GM23338 (cell line): ENCODE results near the gene HYAL2.

Source experiments
- CTCF ChIP-seq, 2 experiments: fragments of 200-600 bp in 1 of 2; sonication (generic) in 1 of 2; conservative IDR thresholded peaks; 2 replicates each; pipeline versions ENCODE4 v1.5.1 to v1.6.1; 2016 to 2017; ENCODE audit warnings: antibody characterized with exemption in 2 of 2, low read depth in 2 of 2, mild to moderate bottlenecking in 2 of 2, moderate library complexity in 1 of 2
- ETS1 ChIP-seq: IDR thresholded peaks from 2 replicates; pipeline ENCODE4 v1.6.1; 2016; ENCODE audit warnings: antibody characterized with exemption
- JUNB ChIP-seq: IDR thresholded peaks from one replicate; pipeline ENCODE4 v1.6.1; 2016; ENCODE audit warnings: antibody characterized with exemption; ENCODE audit not compliant: unreplicated experiment
- POLR2AphosphoS5 ChIP-seq: IDR thresholded peaks from 2 replicates; pipeline ENCODE4 v1.6.1; 2016; ENCODE audit warnings: antibody characterized with exemption, low read depth

- TF ChIP-seq CTCF (conservative IDR thresholded peaks at IDR 0.05; ENCODE audit: low read depth in 2 of 2) (no peak), ETS1 (no peak), JUNB (no peak), POLR2AphosphoS5 (no peak; the same call in 1 of the 2 replicates)
These were observed 30.9 kb upstream of the HYAL2 start for GRCh38 chr3:50353245-50354004.
